ENCODE data around the gene ZNF224. TPM values are rescaled to one million over a fixed set of nuclear protein-coding genes. Genes with fewer than 3 reads are reported as not detected.

ZNF224 gene
- 22.9 and 29.6 TPM in 2 replicates for total RNA-seq

DNA sequence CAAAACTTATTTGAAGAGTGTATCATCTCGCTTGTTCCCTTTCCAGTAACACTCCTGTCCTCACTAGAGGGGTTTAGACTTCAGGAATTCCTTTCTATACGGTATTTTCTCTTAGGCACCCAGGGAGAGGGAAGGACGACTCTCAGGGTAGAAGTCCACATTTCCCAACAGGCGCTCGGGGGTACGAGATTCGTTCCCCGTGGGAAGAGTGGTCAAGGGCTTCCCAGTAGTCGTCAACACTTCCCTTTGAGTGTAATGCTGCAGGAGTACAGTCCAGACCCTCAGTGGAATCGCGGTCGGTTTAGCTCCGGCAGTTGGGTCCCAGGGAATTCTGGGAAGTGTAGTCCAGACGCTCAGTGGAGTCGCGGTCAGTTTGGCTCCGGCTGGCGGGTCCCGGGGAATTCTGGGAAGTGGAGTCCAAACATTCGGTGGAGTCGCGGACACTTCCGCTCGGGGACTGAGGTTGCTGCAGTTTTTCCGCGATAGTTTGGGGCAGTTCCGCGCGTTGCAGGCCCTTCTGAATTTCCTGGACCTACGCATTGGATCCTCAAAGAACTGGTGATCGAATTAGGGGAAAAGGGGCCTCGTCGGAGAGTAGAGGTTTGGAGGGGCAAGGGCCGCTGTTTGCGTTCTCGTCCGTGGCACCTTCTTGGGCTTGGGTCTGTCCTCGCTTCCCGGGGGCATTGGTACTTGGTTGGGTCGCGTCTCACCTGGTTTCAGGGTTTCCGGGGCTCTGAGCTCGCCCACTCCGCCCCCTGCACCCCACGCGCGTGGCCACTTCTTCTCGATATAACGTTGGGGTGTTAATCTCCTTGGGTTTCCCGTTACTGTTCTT, at the start of gene ZNF224:
ZNF224 (plus strand) TSS at position 431 of the 835 bp plus-strand sequence. CDS start 3,513 bp downstream, outside the sequence.

DNA sequence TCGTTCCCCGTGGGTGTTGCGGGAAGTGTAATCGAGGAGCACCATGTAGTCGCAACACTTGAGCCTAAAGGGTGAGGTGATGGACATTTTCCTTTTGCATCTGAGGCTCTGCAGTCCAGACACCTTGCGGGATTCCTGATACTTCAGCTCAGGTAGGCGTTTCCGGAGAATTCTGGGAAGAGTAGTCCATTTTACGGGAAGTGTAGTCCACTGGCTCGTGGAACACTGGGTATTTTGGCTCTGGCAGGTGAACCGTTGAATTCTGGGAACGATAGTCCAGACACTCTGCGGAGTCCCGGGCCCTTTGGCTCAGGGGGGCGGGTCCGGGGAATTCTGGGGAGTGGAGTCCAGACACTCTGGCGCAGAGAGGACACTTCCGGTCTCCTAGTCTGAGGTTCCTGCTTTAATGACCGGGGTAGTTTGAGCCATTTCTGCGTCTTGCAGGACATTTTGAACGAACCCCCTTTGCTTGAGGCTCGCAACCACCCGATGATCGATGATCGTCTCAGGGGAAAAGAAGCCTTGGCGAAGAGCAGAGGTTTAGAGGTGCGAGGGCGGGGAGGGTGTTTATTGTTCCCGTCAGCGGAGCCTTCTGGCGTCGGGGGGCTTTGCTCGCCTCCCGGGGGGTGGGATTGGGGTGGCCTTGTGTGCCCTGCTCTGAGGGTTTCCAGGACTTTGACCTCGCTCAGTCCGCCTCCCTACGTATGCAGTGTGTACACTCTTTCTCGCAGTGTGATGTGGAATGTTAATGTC, 42.3 kb upstream of the ZNF224 start, which contains the start of gene ZNF223:
ZNF223 (plus strand) TSS at position 387 of the 753 bp plus-strand sequence. CDS start 3,141 bp downstream, outside the sequence.

DNA sequence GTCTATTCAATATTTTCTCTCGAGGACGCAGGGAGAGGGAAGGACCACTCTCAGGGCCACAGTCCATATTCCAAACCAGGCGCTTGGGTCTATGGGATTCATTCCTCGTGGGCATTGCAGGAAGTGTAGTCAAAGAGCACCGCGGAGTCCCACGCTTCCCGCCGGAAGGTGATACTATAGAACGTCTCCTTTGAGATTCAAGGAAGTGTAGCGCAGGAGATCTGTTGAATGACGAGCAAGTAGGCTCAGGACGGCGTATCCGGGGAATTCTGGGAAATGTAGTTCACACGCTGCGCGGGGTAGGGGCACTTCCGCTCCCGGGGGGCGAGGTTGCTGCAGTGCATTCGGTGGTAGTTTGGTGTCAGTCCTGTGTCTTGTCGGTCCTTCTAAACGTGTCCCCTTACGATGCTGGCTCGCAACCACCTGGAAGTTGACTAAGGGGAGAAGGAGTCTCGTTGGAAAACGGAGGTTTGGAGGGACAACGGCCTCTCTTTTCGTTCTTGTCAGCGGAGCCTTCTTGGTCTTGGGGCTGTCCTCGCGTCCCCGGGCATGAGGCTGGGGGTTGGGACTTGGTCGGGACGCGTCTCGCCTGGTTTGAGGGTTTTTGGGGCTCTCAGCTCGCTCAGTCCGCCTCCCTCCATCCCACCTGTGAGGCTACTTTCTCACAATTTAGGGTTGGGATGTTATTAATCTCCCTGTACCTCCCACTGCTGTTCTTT, 22.2 kb upstream of the ZNF224 start, which contains the start of gene ZNF284:
ZNF284 (plus strand) TSS at position 336 of the 719 bp plus-strand sequence. CDS start 4,231 bp downstream, outside the sequence.

DNA sequence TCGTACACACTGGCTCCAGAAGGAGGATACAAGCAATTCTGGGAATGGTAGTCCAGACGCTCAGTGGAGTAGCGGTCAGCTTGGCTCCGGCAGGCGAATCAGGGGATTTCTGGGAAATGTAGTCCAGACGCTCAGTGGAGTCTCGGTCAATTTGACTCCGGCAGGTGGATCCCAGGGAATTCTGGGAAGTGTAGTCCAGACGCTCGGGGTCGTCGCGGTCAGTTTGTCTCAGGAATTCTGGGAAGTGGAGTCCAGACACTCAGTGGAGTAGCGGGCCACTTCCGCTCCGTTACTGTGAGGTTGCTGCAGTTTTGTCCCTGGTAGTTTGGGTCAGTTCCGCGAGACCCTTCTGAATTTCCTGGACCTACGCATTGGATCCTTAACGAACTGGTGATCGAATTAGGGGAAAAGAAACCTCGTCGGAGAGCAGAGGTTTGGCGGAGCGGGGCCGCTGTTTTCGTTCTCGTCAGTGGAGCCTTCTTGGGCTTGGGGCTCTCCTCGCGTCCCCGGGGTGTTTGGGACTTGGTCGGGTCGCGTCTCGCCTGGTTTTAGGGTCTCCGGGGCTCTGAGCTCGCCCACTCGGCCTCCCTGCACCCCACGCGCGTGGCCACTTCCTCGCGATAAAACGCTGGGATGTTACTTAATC, 19.1 kb downstream of the ZNF224 start, which contains the start of gene ZNF225:
ZNF225 (plus strand) TSS at position 262 of the 646 bp plus-strand sequence. CDS start 2,429 bp downstream, outside the sequence.

DNA sequence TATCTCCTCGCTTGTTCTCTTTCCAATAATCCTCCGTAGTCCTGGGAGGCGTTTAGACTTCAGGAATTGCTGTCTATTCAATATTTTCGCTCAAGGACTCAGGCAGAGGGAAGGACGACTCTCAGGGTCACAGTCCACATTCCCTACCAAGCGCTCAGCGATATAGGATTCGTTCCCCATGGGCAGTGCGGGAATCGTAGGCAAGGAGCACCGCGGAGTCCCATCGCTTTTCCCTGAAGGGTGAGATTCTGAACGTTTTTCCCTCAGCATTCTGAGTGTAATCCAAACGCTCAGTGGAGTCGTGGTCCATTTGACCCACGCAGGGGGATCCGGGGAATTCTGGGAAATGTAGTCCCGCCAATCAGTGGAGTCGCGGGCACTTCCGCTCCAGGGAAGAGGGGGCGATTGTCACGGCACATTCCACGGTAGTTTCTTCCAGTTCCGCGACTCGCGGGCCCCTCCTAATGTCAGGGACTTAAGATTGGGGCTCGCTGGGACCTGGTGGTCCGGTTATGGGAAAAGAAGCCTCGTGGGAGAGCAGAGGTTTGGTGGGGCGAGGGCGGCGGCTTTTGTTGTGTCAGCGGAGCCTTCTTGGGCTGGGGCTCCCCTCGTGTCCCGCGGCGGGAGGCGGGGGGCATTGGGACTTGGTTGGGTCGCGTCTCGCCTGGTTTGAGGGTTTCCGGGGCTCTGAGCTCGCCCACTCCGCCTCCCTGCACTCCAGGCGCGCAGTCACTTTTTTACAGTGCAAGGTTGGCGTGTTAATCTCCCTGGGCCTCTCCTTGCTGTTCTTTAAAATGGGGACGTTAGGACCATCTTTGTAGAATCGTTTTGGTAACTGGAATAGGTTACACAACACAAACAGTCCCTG, 47.3 kb downstream of the ZNF224 start, which contains the start of gene ZNF234:
ZNF234 (plus strand) TSS at position 364 of the 868 bp plus-strand sequence. CDS start 3,079 bp downstream, outside the sequence.

Other genes with a start within 250 kb of the ZNF224 start
- gene ZNF404, start 210.4 kb upstream of the ZNF224 start, total RNA-seq = 0.72 and 2.5 TPM in 2 replicates
- 15.7 and 15.8 TPM in 2 replicates for gene ZNF45, start 159.1 kb upstream of the ZNF224 start, total RNA-seq
- gene ZNF221, start 143.1 kb upstream of the ZNF224 start, total RNA-seq = 4.4 and 7.7 TPM in 2 replicates
- 5.0 and 8.5 TPM in 2 replicates for gene ZNF155, start 110.2 kb upstream of the ZNF224 start, total RNA-seq
- 2.7 and 3.4 TPM in 2 replicates for gene ZNF230, start 91.4 kb upstream of the ZNF224 start, total RNA-seq
- gene ZNF222, start 69.0 kb upstream of the ZNF224 start, total RNA-seq = 4.2 and 5.6 TPM in 2 replicates
- 3.7 and 5.2 TPM in 2 replicates for gene ZNF223, start 42.3 kb upstream of the ZNF224 start, total RNA-seq
- gene ZNF284, start 22.2 kb upstream of the ZNF224 start, total RNA-seq = 2.2 and 4.0 TPM in 2 replicates
- gene ZNF225, start 19.0 kb downstream of the ZNF224 start, total RNA-seq = 5.6 and 6.4 TPM in 2 replicates
- 7.4 and 9.8 TPM in 2 replicates for gene ZNF234, start 47.2 kb downstream of the ZNF224 start, total RNA-seq
- 12.0 and 14.3 TPM in 2 replicates for gene ZNF226, start 70.7 kb downstream of the ZNF224 start, total RNA-seq
- gene ZNF227, start 118.2 kb downstream of the ZNF224 start, total RNA-seq = 16.1 and 19.8 TPM in 2 replicates
- 1.3 and 2.7 TPM in 2 replicates for gene ZNF233, start 165.5 kb downstream of the ZNF224 start, total RNA-seq
- 3.8 and 5.1 TPM in 2 replicates for gene ZNF235, start 210.7 kb downstream of the ZNF224 start, total RNA-seq

Measured in endothelial cell of coronary artery (primary cell).